IPS DF 6.9 (cell line): ENCODE data around the gene MED9.

Source experiments
- DNase-seq: peaks from one replicate; pipeline ENCODE4 v3.0.0-alpha.2; 2013; ENCODE audit warnings: low read depth, low spot score
- H3K27ac ChIP-seq: one replicate; pipeline ENCODE4 v1.5.1; 2013; ENCODE audit warnings: low read length, control low read depth
- H3K27me3 ChIP-seq: 2 replicates; pipeline ENCODE4 v1.6.1; 2013; ENCODE audit warnings: mild to moderate bottlenecking, low read length; ENCODE audit not compliant: control insufficient read depth, insufficient read depth
- H3K36me3 ChIP-seq: 2 replicates; pipeline ENCODE4 v1.6.1; 2013; ENCODE audit warnings: low read length; ENCODE audit not compliant: control insufficient read depth, insufficient read depth
- H3K4me1 ChIP-seq: 2 replicates; pipeline ENCODE4 v1.6.1; 2013; ENCODE audit warnings: low read length; ENCODE audit not compliant: control insufficient read depth, insufficient read depth
- H3K4me3 ChIP-seq: 2 replicates; pipeline ENCODE4 v1.5.1; 2013; ENCODE audit warnings: mild to moderate bottlenecking, low read length
- H3K9me3 ChIP-seq: 2 replicates; pipeline ENCODE4 v1.6.1; 2013; ENCODE audit warnings: low read length, inconsistent platforms; ENCODE audit not compliant: control insufficient read depth, insufficient read depth
- WGBS: extraction: QIAGEN DNeasy Blood & Tissue Kit; methylation state at CpG from one replicate; pipeline ENCODE4 v1.1.7; 2013; ENCODE audit warnings: mixed read lengths, missing lambda C conversion rate; ENCODE audit not compliant: insufficient read length, insufficient coverage; 5-methylcytosine and 5-hydroxymethylcytosine counted together

The MED9 gene

DNA sequence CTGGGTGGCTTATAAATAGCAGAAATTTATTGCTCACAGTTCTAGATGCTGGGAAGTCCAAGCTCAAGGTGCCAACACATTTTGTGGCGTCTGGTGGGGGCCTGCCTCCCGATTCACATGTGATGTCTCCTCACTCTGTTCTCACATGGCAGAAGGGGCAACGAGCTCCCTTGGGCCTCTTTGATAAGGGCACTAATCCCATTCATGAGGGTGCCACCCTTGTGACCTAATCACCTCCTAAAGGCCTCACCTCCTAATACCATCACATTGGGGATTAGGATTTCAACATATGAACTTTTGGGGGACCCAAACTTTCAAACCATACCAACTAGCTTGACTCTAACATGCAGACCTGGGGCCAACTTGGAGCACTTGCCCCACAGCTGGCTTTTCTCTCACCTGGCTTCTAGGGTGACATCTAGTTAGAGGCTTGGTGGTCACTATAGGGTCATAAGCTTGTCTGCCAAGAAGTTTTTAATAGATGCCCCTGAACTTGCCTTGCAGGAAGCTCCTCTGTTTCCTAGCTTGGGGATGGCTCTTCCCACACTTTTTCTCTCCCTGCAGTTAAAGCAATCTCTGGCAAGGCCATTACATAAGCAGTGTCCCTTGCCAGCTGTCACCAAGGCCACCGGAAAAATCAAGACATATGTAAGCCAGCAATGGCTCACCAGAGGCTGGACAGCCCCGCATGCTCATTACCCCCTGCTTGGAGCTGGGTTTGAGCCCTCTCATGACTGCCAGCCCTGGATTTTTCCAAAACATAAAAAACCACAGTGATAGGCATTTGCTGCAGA, 8.4 kb upstream of the MED9 start:
- no peak for DNase-seq
- H3K4me1 ChIP-seq, result no peaks in the 10 kb centered on the region
- no peak overlapping the region for H3K27ac ChIP-seq
- no peak overlapping the region for H3K4me3 ChIP-seq
- no peaks in the 10 kb centered on the region for H3K36me3 ChIP-seq
- H3K9me3 ChIP-seq, result no peaks in the 10 kb centered on the region
- no CpG with 5 or more reads among the region's 5 CpGs for WGBS
- no peaks in the 10 kb centered on the region for H3K27me3 ChIP-seq

GRCh38 chr17:17469358-17469757, 7.4 kb upstream of the MED9 start:
- H3K27ac ChIP-seq, result no peak overlapping the region
- no peaks in the 10 kb centered on the region for H3K4me1 ChIP-seq
- H3K36me3 ChIP-seq, result no peaks in the 10 kb centered on the region
- H3K4me3 ChIP-seq, result no peak overlapping the region
- no peaks in the 10 kb centered on the region for H3K27me3 ChIP-seq
- WGBS, result no CpG with 5 or more reads among the region's 4 CpGs
- H3K9me3 ChIP-seq, result no peaks in the 10 kb centered on the region
- no peak for DNase-seq

GRCh38 chr17:17469996-17470395, 6.8 kb upstream of the MED9 start:
- no peak overlapping the region for H3K27ac ChIP-seq
- H3K36me3 ChIP-seq, result no peaks in the 10 kb centered on the region
- H3K27me3 ChIP-seq, result no peaks in the 10 kb centered on the region
- no peaks in the 10 kb centered on the region for H3K4me1 ChIP-seq
- no peak for DNase-seq
- WGBS, result no CpG with 5 or more reads among the region's 3 CpGs
- H3K4me3 ChIP-seq, result no peak overlapping the region
- H3K9me3 ChIP-seq, result no peaks in the 10 kb centered on the region

DNA sequence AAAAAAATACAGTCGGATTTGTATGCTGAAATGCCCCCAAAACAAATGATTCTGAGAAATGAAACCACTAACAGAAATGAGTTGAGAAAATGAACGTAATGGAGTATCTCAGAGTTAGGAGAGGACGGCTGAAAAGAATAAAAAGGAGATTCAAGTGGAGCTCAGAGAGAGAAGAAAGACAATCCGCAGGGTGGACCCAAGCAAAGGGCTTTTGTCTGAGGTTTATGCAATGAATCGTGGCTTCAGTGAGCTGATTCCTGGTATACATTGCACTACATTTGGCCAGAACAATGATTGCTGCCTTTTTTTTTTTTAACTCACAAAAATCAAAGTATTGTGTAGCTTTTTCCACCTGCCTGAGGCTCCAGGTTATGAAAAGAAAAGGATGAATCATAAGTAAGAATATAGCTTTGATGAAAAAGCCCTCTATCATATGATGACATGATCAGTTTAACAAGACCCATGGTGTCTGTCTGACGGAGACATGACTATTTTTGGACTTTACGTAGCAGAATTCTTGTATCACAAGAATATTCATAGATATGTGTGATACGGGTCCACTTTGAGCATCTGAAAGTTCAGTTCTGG, 4.4 kb upstream of the MED9 start:
- WGBS, result no CpG with 5 or more reads among the region's 8 CpGs
- no peaks in the 10 kb centered on the region for H3K36me3 ChIP-seq
- H3K4me1 ChIP-seq, result no peaks in the 10 kb centered on the region
- no peak overlapping the region for H3K27ac ChIP-seq
- no peak for DNase-seq
- no peak overlapping the region for H3K4me3 ChIP-seq
- H3K9me3 ChIP-seq, result no peaks in the 10 kb centered on the region
- H3K27me3 ChIP-seq, result no peaks in the 10 kb centered on the region

- no peak overlapping the region for H3K27ac ChIP-seq
- no peaks in the 10 kb centered on the region for H3K27me3 ChIP-seq
- H3K36me3 ChIP-seq, result no peaks in the 10 kb centered on the region
- H3K4me3 ChIP-seq, result no peak overlapping the region
- DNase-seq, result no peak
- H3K4me1 ChIP-seq, result no peaks in the 10 kb centered on the region
- no peaks in the 10 kb centered on the region for H3K9me3 ChIP-seq
- no CpG with 5 or more reads among the region's 7 CpGs for WGBS
Observed at GRCh38 chr17:17474341-17474740, 2.5 kb upstream of the MED9 start.

- H3K27me3 ChIP-seq, result no peaks in the 10 kb centered on the region
- no peak overlapping the region for H3K27ac ChIP-seq
- no peaks in the 10 kb centered on the region for H3K4me1 ChIP-seq
- H3K4me3 ChIP-seq, result no peak overlapping the region
- H3K36me3 ChIP-seq, result no peaks in the 10 kb centered on the region
- WGBS, result no CpG with 5 or more reads among the region's 3 CpGs
- no peak for DNase-seq
- no peaks in the 10 kb centered on the region for H3K9me3 ChIP-seq
Observed at GRCh38 chr17:17479209-17479608, 2.4 kb downstream of the MED9 start.

GRCh38 chr17:17480593-17481148, 3.9 kb downstream of the MED9 start:
- no peak for DNase-seq
- no peak overlapping the region for H3K27ac ChIP-seq
- no peaks in the 10 kb centered on the region for H3K9me3 ChIP-seq
- H3K27me3 ChIP-seq, result no peaks in the 10 kb centered on the region
- WGBS, result no CpG with 5 or more reads among the region's 6 CpGs
- no peaks in the 10 kb centered on the region for H3K36me3 ChIP-seq
- H3K4me3 ChIP-seq, result no peak overlapping the region
- H3K4me1 ChIP-seq, result no peaks in the 10 kb centered on the region

- Histone ChIP-seq H3K4me1 (no peaks in the 10 kb centered on the region), H3K27me3 (no peaks in the 10 kb centered on the region), H3K36me3 (no peaks in the 10 kb centered on the region), H3K27ac (no peak overlapping the region), H3K4me3 (no peak overlapping the region), H3K9me3 (no peaks in the 10 kb centered on the region)
- DNase-seq, result no peak
- no CpG with 5 or more reads among the region's 5 CpGs for WGBS
Observed at GRCh38 chr17:17481860-17482259, 5.1 kb downstream of the MED9 start.

- Histone ChIP-seq H3K4me3 (no peak overlapping the region), H3K9me3 (no peaks in the 10 kb centered on the region), H3K27ac (no peak overlapping the region), H3K36me3 (peaks cover 5% of the 10 kb centered on the region; the same call in 1 of the 2 replicates), H3K4me1 (no peaks in the 10 kb centered on the region), H3K27me3 (no peaks in the 10 kb centered on the region)
- no peak for DNase-seq
- no CpG with 5 or more reads among the region's 12 CpGs for WGBS
Observed at GRCh38 chr17:17484451-17484899, 7.7 kb downstream of the MED9 start.

DNA sequence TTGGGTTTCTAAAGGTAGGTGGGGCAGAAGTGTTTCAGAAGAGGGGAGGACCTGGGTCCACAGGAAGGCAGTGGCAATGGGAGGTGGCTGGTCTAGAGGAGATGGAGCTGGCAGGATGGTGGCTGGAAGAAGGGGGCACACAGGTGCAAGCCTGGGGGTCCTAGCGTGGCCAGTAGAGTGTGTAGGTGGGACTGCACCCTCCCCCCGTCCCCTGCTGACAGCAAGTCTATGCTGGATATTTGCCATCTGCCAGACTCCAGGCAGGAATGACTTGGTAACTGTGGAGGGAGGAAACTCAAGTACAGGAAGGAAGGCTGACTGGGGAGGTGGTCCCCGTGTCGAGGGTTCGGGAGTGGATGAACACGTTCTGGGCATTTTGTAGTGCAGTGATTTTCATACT, 8.6 kb downstream of the MED9 start:
- Histone ChIP-seq H3K9me3 (no peaks in the 10 kb centered on the region), H3K27me3 (no peaks in the 10 kb centered on the region), H3K36me3 (peaks cover 5% of the 10 kb centered on the region; the same call in 1 of the 2 replicates), H3K4me1 (no peaks in the 10 kb centered on the region), H3K27ac (no peak overlapping the region), H3K4me3 (no peak overlapping the region)
- WGBS, result no CpG with 5 or more reads among the region's 6 CpGs
- no peak for DNase-seq
